GM18867 (cell line): ENCODE measurements around the gene ADARB2.
"Not testable (repeated sequence)": the region's sequence is repeated elsewhere in the genome, so short reads cannot be mapped to it uniquely, and the experiment has no call there.

Experiments used
- ATAC-seq: cut with Tn5 transposase; IDR thresholded peaks from one replicate; pipeline ENCODE4 v1.9.1; 2021; ENCODE audit warnings: mild to moderate bottlenecking, moderate library complexity; ENCODE audit not compliant: unreplicated experiment

The ADARB2 gene

DNA sequence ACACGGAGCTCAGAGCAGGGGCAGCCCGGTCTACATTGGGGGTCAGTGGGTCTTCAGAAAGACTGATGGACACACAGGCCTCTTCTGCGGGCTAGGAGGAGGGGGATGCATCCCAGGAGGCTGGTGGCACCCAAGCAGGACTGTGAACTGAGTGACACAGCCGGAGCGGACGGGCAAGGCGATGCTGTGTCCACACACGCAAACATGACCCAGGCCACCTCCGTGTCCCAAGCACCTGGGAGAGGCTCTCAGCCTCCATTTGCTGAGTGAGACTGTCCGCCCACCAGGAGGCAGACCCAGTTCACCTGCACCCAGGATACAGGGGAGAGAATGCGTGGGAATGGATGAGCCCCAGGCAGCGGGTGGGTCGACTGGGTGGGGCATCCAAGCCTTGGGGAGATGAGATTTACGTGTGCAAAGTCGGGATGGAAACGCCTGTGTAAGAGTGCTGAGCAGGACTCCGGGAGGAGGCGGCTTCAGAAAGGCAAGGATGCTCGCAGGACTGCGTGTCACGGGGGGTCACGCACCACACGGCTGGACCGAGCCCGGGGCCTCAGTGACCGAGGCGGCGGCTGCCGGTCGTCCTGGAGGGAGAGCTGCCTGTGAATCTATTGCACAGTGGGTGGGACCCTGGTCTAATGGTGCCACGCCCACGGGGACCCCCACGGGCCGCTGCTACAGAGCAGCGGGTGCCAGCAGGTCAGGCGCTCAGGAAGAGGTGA, 262.8 kb downstream of the ADARB2 start:
- ATAC-seq = no peak

- no peak for ATAC-seq
Measured at GRCh38 chr10:1473874-1474273, 263.5 kb downstream of the ADARB2 start.

DNA sequence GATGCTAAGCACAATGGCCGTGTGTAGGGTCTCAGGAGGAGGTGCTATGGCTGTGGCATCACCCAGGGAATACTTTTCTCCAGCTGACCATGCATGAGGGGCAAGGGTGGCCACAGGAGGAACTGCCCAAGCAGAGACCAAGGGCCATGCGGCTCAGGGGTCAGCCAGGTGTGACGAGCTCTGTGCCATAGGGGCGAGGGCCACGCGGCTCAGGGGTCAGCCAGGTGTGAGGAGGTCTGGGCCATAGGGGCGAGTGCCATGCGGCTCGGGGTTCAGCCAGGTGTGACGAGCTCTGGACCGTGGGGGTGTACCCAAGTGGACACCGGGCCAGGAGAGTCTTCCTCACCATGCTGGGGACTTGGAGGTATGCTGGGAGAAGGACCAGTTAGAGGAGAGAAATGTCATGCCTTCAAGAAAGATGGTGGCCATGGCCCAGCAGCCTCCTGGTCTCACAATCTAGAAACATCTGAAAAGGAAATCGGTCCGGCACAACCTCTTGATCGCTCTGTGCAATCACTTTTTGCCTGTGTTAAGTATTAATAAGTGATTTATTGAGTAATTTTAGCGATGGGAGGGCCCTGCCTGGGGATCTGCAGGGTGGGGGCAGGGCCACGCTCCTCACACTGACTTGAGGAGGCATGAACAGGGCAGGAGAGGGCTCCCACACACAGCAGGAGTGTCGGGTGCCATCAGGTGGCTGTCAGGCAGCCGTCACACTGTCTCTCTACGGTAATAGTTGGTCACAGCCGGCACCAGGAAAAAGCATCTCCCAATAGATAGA, 265.0 kb downstream of the ADARB2 start:
- no peak for ATAC-seq

DNA sequence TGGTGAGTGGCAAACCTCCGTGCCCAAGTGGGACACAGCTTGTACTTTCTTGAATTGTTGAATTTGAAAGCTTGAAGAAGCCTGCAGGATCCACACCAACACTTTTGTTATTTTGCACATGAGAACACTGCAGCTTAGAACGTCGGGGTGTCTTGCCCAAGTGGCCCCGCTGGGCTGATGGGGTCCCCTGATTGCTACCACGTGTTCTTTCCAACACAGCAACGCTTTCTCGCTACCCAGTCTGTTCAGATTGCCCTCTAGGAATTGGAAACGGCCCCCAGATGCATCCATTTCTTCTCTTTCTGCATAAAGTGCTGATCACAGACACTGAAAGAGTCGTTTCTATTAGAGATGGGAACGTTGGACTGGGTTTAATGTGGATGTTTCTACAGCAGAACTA, 268.5 kb downstream of the ADARB2 start:
- ATAC-seq = no peak

- ATAC-seq = no peak
Measured at GRCh38 chr10:1467334-1468076, 269.8 kb downstream of the ADARB2 start.

GRCh38 chr10:1465993-1466764, 271.1 kb downstream of the ADARB2 start:
- ATAC-seq = peak; percentile 7

DNA sequence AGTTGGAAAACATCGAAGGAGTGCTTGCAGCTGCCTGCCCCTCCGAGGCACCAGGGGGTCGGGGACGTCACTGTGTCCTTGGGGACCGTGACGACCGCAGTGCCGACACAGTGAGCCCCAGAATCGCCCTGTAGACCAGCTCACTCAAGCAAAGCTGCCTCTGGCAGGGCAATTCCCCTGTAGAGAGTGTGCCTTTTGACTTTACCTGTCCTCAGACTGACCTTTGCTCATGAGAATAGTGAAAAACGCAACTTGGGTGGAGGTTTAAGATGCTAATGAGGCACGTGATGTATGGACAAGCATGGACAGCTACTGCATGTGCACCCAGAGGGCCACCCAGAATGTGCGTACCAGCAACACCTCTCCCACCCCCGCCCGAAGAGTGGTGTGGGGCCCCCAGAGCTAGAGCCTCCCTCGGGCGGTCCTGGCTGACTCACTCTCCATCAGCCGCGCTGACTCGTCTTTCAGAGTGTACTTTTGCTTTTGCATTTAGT, 271.9 kb downstream of the ADARB2 start:
- peak; percentile 80 for ATAC-seq

DNA sequence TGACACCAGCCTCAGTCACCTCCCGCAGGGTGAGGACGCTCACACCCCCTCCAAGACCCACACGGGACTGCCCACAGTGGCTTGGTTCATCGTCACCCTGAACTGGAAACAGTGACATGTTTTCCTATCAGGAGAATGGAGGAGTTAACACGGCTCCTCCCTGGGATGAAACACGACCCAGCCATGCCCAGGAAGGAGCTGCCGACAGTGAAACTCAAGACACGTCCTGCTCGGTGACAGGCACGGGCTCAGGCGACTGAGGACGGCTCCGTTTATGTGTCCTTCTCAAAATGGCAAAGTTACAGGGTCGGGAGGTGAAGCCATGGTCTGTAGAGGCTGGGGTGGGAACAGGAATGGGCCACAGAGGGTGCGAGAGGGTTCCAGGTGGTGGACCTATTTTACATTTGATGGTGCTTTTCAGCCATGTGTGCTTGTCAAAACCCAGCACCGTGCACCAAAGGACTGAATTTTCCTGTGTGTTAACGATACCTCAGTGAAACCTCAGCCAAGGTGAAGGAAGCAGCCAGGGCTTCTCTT, 272.4 kb downstream of the ADARB2 start:
- ATAC-seq = no peak

- not testable (repeated sequence) for ATAC-seq
Measured at GRCh38 chr10:1463971-1464370, 273.4 kb downstream of the ADARB2 start.

DNA sequence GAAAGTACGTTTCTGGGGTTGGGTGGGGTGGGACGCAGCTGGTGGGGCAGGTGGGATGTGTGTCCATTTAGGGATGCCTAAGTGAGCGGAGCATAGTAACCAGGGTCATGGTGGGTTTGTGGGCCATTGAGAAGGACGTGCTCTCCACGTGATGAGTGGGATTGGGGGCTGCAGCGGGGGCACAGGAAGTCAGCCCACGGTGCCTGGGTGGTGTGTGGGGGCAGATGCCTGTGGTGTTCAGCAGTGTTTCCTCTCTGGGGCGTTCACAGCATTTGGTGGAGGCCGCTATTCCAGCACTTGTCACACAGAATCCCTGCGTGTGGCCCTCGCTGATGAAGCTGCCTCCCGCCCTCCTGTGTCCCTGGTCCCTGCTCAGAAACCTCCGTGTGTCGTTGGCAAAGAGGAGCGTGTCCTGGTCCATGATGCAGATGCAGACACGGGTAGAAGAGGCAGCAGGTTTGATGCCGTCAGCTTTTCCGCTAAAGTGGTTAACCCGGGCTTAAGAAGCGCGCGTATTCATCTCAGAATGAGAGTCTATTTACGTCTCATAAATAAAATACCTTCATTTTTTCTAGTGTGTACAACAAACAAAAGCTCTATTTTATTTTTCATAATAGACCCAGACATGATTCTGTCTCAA, 274.2 kb downstream of the ADARB2 start:
- no peak for ATAC-seq

DNA sequence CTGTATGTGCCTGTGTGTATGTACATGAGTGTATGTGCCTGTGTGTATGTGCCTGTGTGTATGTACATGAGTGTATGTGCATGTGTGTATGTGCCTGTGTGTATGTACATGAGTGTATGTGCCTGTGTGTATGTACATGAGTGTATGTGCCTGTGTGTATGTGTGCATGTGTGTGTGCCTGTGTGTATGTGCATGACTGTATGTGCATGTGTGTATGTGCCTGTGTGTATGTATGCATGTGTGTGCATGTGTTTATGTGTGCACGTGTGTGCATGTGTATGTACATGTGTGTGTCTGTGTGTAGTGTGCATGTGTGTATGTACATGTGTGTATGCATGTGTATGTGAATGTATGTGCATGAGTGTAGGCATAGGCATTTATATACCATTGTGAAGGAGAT, 274.8 kb downstream of the ADARB2 start:
- ATAC-seq = no peak

DNA sequence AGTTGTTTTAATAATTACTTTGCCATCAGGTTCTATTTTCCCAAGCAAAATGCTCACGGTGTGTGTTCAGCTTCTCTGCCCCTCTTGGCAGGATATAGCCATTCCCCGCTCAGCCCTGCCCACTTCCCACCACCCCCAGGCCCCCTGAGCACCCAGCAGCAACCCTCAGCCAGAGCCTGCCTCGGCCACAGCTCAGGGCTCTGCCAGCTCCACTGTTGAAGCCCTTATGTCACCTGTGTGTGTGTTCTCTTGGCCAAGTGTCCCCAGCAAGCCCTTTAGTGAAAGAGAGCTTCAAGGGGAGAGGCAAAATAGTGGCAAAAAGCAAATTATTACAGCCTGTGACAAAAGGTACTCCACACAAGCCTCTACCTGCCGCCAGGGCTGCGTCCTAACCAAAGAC, 275.3 kb downstream of the ADARB2 start:
- no peak for ATAC-seq

- no peak for ATAC-seq
Measured at GRCh38 chr10:1461016-1461415, 276.3 kb downstream of the ADARB2 start.

DNA sequence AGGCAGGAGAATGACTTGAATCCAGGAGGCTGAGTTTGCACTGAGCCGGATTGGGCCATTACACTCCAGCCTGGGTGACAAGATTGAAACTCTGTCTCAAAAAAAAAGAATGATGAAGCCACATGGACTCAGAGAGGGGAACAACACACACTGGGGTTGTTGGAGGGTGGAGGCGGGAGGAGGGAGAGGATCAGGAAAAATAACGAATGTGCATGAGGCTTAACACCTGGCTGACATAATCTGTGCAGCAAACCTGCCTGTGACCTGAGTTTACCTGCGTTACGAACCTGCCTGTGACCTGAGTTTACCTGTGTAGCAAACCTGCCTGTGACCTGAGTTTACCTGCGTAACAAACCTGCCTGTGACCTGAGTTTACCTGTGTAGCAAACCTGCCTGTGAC, 277.7 kb downstream of the ADARB2 start:
- ATAC-seq = not testable (repeated sequence)

DNA sequence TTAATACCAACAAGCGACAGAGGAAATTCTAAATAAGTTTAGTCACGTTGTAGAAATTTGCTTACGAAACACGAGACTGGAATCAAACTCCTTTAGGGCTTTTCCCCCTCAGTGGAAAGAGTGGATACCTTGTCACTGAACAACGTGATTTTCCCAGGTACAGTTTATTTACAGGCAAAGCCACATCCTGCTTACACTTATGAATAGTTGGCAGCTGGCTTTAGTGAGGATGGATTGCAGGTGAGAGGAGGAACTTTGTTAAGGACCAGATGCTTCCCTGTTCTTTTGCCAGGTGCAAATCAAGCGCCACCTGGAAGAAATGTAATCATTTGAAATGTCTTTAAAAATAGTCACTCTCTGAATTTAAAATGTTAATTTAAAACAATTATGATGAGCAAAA, 282.4 kb downstream of the ADARB2 start:
- ATAC-seq = no peak

GRCh38 chr10:1454428-1454827, 282.9 kb downstream of the ADARB2 start:
- peak; percentile 95 for ATAC-seq

DNA sequence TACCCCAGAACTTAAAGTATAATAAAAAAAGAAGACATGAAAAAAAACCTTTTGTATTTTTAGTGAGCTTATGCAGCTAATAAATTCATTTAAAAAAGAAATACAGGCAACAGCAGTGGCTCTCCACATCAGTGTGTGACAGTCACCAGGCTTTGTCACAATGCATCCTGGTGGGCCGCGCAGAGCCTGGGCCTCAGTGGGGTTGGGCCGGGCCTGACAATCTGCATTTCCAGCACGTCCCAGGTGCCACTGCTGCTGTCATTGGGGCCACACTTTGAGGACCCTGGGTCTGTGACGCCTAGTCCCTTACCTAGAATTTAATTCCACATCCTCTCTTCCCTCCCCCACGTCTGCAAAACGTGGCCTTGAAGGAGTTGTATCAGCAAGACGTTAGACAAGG, 284.5 kb downstream of the ADARB2 start:
- no peak for ATAC-seq

DNA sequence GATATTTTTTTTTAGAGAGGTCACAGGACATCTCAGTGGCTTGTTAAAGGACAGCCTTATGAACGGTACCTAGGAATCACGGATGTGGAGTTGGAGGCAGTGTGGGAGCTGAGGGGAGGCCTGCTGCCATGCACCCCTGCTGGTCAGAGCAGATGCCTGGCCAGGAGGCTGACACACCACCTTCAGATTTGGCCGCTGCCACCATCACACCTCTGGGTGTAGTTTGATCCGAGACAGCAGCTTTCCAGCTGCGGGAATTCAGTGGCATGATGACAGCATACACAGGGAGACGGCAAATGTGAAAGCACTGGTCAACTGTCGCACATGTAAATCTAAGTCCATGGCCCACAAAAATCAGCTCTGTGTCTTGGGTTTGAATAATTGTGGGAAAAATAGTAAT, 285.4 kb downstream of the ADARB2 start:
- no peak for ATAC-seq

- ATAC-seq = no peak
Measured at GRCh38 chr10:1451362-1451888, 285.9 kb downstream of the ADARB2 start.
